Prostate gland (tissue), 2 donors: ENCODE measurements around the gene RHAG. TPM values are rescaled to one million over a fixed set of nuclear protein-coding genes. Genes with fewer than 3 reads are reported as not detected.

Experiments
- DNase-seq: peaks from one replicate; pipeline ENCODE4 v3.0.0-alpha.2; 2019; ENCODE audit warnings: low spot score
- H3K27ac ChIP-seq, 2 donors: fragments of 200-600 bp; sonication (generic); 2 replicates each; pipeline ENCODE4 v1.5.1; 2017 to 2019
- H3K27me3 ChIP-seq: fragments of 200-600 bp; sonication (generic); replicated peaks from 2 replicates; pipeline ENCODE4 v1.5.1; 2019; ENCODE audit not compliant: insufficient read depth
- H3K36me3 ChIP-seq, 2 donors: fragments of 200-600 bp; sonication (generic); 1 replicate in 1 of 2; 2 replicates in 1 of 2; pipeline versions ENCODE4 v1.5.1 to v1.8.1; 2017 to 2019
- H3K4me1 ChIP-seq: fragments of 200-600 bp; sonication (generic); replicated peaks from 2 replicates; pipeline ENCODE4 v1.5.1; 2019
- H3K4me3 ChIP-seq, 2 donors: fragments of 200-600 bp; sonication (generic); 2 replicates each; pipeline ENCODE4 v1.5.1; 2017 to 2019
- H3K9me3 ChIP-seq: fragments of 200-600 bp; sonication (generic); 2 replicates; pipeline ENCODE4 v1.5.1; 2017
- POLR2A ChIP-seq: fragments of 450-650 bp; IDR thresholded peaks from one replicate; pipeline ENCODE4 v1.6.1; 2016; ENCODE audit warnings: antibody characterized with exemption, mild to moderate bottlenecking
- POLR2AphosphoS5 ChIP-seq: sonication (generic); formaldehyde crosslinking; IDR thresholded peaks from one replicate; pipeline ENCODE4 v1.6.1; 2017; ENCODE audit warnings: antibody characterized with exemption
- WGBS: methylation state at CpG from one replicate; pipeline ENCODE4 v1.1.5; 2018; 5-methylcytosine and 5-hydroxymethylcytosine counted together
- intact Hi-C: fragments of 100-400 bp; cut with DNase I; formaldehyde crosslinking; loops from one replicate; pipeline ENCODE4 v1.14.2; 2022
- total RNA-seq, 2 donors: library from RNA; depleted of rRNA; stranded (reverse); fragments of >200 nt; gene quantifications; one replicate each; pipeline ENCODE4 v1.1.0, GENCODE V29; 2016
- TF ChIP-seq, protein P1 (sequence below), 4 experiments: fragments of 200-600 bp in 2 of 4; fragments of 450-650 bp in 2 of 4; sonication (generic) in 2 of 4; IDR thresholded peaks; 1 replicate in 3 of 4; 2 replicates in 1 of 4; pipeline ENCODE4 v1.5.1; 2016 to 2019; ENCODE audit warnings: antibody characterized with exemption in 4 of 4, mild to moderate bottlenecking in 2 of 4, moderate library complexity in 2 of 4

Gene RHAG
- total RNA-seq, 2 donors from 2014 or later: not detected

DNA sequence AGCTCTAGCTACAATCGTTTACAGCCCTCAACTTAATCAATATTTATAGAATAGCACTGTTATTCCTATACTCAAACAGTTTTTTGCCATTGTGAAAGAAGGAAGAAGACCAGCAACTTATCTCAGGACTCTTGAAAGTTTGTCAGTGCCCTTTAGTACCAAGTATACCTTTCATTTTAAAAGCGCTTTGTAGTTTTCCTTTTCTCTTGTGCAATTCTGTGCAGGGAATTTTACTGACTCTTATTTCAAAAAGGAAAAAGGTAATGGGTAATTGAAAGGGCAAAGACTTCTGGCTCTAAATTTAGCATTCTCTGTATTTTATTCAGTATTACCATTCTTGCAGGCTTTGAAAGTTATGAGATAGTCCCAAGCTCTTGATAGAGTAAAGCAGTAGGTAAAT is 16.8 kb upstream of the RHAG start:
- intact Hi-C loops: no loop called here
- Histone ChIP-seq H3K4me1 (no peaks in the 10 kb centered on the region), H3K4me3 (no peak overlapping the region), H3K27ac (no peak overlapping the region), H3K27me3 (no peaks in the 10 kb centered on the region), H3K9me3 (no peaks in the 10 kb centered on the region), H3K36me3 (no peaks in the 10 kb centered on the region)
- TF ChIP-seq POLR2AphosphoS5 (no peak), POLR2A (no peak)
- TF ChIP-seq, protein P1, sequence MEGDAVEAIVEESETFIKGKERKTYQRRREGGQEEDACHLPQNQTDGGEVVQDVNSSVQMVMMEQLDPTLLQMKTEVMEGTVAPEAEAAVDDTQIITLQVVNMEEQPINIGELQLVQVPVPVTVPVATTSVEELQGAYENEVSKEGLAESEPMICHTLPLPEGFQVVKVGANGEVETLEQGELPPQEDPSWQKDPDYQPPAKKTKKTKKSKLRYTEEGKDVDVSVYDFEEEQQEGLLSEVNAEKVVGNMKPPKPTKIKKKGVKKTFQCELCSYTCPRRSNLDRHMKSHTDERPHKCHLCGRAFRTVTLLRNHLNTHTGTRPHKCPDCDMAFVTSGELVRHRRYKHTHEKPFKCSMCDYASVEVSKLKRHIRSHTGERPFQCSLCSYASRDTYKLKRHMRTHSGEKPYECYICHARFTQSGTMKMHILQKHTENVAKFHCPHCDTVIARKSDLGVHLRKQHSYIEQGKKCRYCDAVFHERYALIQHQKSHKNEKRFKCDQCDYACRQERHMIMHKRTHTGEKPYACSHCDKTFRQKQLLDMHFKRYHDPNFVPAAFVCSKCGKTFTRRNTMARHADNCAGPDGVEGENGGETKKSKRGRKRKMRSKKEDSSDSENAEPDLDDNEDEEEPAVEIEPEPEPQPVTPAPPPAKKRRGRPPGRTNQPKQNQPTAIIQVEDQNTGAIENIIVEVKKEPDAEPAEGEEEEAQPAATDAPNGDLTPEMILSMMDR (IDR thresholded peaks at IDR 0.05): no peak
- WGBS: 79% methylated on average over 2 of the region's 2 CpGs
- no peak for DNase-seq

DNA sequence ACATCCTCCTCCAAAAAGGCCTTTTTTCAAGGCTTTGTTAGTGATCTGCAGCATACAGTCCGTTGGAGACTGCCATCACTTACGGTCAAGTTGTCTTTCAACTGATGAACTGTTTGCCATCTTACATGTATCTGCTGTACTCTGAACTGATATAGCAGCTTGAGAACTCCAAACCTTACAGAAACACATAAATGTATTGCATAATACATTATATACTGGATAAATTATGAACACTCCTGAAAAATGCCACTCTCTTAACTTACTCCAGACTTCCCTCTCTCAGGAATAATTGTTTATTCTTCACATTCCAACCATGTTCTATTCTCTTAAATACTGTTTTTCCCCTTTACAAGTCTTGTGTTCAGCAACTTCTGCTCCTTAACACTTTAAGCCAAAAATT is 14.6 kb upstream of the RHAG start:
- Histone ChIP-seq H3K27ac (no peak overlapping the region), H3K4me3 (no peak overlapping the region), H3K9me3 (no peaks in the 10 kb centered on the region), H3K27me3 (no peaks in the 10 kb centered on the region), H3K4me1 (no peaks in the 10 kb centered on the region), H3K36me3 (no peaks in the 10 kb centered on the region)
- no peak for DNase-seq
- no peak for TF ChIP-seq POLR2A
- TF ChIP-seq, protein P1 (IDR thresholded peaks at IDR 0.05): no peak
- TF ChIP-seq POLR2AphosphoS5: no peak
- intact Hi-C loops: no loop called here
- WGBS: 81% methylated on average over 2 of the region's 2 CpGs

DNA sequence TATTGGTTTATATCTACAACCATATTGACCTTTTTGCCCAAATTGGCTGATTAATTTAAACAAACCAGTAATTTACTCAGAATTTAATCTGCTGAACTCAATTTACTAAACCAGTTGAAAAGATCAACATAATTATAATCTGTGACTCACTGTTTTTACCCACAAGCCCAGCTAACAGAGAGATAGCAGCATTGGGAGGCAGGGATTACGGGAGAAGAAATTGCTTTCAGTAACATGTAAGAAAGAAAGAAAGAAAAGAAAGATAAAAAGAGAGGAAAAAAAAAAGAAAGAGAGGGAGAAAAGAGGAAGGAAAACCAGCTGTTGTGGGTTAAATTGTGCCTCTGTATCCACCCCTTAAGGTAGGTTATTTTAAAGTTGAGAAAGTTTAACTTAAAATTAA is 13.3 kb upstream of the RHAG start:
- TF ChIP-seq POLR2AphosphoS5 (no peak), POLR2A (no peak)
- TF ChIP-seq, protein P1 (IDR thresholded peaks at IDR 0.05): no peak
- H3K27ac ChIP-seq: no peak overlapping the region
- intact Hi-C loops: no loop called here
- no peak overlapping the region for H3K4me3 ChIP-seq
- DNase-seq: no peak
- H3K4me1 ChIP-seq: no peaks in the 10 kb centered on the region
- no peaks in the 10 kb centered on the region for H3K36me3 ChIP-seq
- WGBS: 91% methylated on average over 1 of the region's 1 CpG
- H3K27me3 ChIP-seq: no peaks in the 10 kb centered on the region
- no peaks in the 10 kb centered on the region for H3K9me3 ChIP-seq

DNA sequence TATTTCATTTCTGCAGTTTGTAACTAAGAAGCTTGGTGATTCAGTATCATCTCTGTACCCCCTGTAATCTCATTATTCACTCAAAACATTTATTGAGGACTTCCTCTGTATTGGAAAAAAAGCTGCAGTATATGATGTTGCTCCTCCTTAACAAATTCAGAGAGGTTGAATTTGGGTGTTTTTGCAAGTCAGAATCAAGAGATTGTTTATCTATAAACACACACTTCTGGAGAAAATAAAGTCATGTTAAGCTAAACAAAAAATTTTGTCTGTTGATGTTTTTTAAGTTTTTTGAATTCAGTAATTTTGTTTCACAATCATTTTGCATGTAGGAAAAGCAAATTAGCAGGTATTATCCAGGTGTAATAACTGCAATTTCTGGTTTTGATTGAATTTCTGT is 11.4 kb upstream of the RHAG start:
- Histone ChIP-seq H3K9me3 (no peaks in the 10 kb centered on the region), H3K27me3 (no peaks in the 10 kb centered on the region), H3K36me3 (no peaks in the 10 kb centered on the region), H3K4me3 (no peak overlapping the region), H3K4me1 (no peaks in the 10 kb centered on the region), H3K27ac (no peak overlapping the region)
- intact Hi-C loops: no loop called here
- no peak for TF ChIP-seq POLR2AphosphoS5
- TF ChIP-seq POLR2A: no peak
- TF ChIP-seq, protein P1 (IDR thresholded peaks at IDR 0.05): no peak
- DNase-seq: no peak

DNA sequence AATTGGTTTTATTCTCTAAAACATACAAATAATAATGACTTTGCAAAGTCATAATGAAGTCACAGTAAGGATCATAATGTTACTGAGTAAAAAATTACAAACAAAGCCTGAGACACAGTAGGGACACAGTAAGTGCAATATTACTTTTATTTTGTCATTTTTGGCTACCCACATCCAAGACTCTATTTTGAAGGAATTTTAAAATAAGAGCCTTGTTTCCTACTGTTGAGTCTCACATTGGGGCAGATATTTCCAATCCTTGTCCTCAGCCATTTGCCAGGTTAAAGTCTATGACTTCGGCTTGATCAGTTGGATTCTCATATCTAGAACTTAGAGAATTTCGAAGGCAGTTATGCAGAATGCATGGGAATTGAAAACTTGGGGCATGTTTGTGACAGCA is 10.8 kb upstream of the RHAG start:
- no peaks in the 10 kb centered on the region for H3K27me3 ChIP-seq
- intact Hi-C loops: no loop called here
- WGBS: 90% methylated on average over 2 of the region's 2 CpGs
- no peak overlapping the region for H3K4me3 ChIP-seq
- H3K27ac ChIP-seq: no peak overlapping the region
- H3K9me3 ChIP-seq: no peaks in the 10 kb centered on the region
- H3K36me3 ChIP-seq: no peaks in the 10 kb centered on the region
- no peak for TF ChIP-seq POLR2AphosphoS5
- TF ChIP-seq, protein P1 (IDR thresholded peaks at IDR 0.05): no peak
- no peak for TF ChIP-seq POLR2A
- DNase-seq: no peak
- no peaks in the 10 kb centered on the region for H3K4me1 ChIP-seq
